GM21360 (cell line): Measurements from ENCODE around the gene SNX8.

Experiments
- ATAC-seq: cut with Tn5 transposase; IDR thresholded peaks from one replicate; pipeline ENCODE4 v1.9.1; 2021; ENCODE audit warnings: mild to moderate bottlenecking, moderate library complexity; ENCODE audit not compliant: unreplicated experiment

The SNX8 gene

GRCh38 chr7:2209146-2209960 is 104.9 kb downstream of the SNX8 start:
- ATAC-seq, result peak; percentile 49

DNA sequence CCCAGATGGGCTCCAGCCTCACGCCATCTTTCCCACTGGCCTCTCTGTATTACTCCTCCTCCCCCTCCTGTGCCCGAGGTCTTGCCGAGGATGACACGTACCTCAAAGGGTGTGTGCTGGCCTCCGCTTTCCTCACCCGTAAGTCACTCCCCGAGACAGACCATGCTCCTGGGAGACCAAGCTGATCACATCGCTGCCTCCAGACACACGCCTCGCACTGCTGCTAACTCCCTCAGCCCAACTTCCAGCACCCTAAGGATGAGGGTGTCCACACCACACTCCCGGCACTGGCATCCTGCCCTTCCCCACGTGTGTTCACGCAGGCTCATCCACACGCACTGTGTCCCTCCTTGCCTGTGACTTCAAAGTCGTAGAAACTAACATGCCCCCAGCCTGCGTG is 105.5 kb downstream of the SNX8 start:
- ATAC-seq, result no peak

DNA sequence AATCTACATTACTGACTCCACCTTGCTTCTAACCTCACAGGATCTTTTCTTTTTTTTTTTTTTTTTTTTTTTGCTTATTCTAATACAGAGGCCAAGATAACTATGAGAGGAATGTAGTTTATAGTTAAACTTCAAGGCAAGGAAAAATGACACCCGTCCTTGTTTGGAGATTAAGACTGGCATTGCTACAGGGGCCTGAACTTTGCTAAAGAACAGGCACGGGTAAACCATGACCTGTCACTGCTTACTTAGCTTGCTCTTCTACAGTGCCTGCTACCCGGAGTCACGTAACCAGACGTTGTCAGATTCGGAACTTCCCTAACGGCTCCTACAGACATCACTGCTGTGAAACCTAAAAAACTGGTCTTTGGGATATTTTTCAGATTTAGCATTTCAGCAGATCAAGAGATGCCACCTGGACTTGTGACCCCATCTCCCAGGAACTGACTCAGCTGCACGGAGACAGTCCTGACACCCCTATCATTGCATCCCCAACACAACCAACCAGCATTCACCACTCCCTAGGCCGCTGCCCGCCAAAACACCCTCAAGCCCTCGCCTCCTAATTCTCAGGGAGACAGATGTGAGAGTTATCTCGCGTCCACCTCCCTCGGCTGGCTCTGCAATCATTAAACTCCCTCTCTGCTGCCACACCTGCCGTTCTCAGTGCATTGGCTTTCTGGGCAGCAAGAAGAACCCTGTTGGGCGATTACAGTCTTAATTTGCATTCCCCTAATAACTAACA is 109.0 kb downstream of the SNX8 start:
- no peak for ATAC-seq

- no peak for ATAC-seq
Observed at GRCh38 chr7:2204446-2204845, 109.8 kb downstream of the SNX8 start.

- ATAC-seq, result no peak
Observed at GRCh38 chr7:2203766-2204300, 110.4 kb downstream of the SNX8 start.

- ATAC-seq, result no peak
Observed at GRCh38 chr7:2202901-2203765, 111.1 kb downstream of the SNX8 start.

GRCh38 chr7:2202361-2202761 is 111.9 kb downstream of the SNX8 start:
- no peak for ATAC-seq
